IPS-11a (cell line): ENCODE data around the gene NGEF.

Experiments
- H3K4me3 ChIP-seq: one replicate; pipeline ENCODE4 v1.5.1; 2013; ENCODE audit warnings: low read depth, low read length, control low read depth

The NGEF gene

DNA sequence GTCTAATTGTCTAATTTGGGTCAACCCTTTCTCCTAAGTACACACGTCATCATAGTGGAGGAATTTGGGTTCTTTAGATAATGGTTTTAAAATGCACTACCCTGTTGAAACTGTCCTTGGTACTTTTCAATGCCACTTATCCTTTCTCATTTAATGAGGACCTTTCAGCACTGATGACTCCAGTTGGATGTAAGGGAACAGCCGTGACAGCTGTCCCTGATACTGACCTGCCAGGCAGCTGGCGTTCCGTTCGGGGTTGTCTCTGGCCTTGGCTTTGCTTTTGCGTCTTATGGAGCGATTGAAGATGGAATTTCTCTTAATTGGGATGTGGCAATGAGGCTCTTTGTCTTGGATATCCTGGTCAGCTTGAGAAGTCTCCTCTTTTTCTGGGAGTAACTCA is 38.7 kb downstream of the NGEF start:
- H3K4me3 ChIP-seq: no peak overlapping the region

DNA sequence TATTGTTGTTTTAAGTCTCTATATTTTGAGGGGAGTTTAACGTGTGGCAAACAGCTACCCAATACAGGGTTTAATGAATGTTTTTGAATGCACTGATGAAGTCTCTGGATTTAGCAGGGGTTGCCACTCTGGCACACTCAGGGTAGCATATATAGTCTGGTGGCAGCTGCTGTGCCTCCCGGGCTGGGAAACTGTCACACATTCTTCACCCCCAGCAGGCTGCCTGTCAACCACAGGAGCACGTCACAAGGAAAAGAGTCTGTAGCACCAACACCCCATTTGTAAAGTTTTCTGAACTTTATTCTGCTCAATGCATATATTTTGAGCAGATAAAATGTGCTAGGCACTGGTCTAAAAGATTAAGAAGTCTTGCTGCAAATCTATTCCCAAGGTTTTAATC is 39.3 kb downstream of the NGEF start:
- H3K4me3 ChIP-seq: no peak overlapping the region

DNA sequence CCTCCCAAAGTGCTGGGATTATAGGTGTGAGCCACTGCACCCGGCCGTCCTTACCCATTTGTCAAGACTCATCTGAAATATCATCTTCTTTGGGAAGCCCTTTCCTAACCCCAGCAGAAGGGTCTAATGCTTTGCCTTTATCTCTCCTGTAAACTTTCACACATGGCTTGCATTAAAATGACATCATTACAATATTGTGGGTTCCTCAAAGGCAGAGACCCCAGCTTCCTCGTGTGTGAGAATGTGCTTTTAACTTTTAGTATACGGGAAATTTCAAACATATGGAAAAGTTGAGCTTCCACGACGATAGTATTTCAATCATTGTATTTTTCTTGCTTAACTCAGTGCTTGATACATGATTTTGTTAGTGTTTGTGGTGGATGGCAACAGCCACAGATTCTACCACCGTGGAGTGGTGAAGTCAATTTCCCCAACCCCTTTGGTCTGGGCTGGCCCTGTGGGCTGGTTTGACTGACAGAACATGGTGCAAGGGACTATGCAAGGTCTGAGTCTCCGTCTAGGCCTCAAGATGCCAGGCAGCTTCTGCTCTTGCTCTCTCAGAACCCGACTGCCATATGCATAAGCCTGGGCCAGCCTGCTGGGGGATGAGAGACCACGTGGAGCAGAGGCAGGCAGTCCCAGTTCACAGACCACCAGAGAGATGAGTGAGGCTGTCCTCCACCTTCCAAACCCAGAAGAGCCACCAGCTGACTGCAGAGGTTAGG is 39.9 kb downstream of the NGEF start:
- H3K4me3 ChIP-seq: no peak overlapping the region

DNA sequence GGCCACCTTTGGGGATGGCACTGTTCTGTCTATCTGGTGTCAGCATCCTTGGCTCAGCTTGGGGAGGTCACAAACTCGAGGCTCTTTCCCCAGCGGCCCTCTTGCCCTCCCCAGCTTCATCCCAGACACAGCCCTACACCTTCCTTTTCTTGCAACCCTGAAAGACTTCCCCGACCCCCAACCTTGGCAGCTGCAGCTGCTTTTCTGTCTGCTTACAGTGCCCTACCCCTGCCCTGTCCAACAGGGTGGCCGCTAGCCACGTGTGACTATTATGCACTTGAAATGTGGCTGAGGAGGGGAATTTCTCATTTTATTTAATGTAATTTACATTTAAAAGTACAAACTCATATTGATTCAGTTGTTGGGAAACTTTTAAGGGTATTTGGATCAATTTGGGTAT is 41.3 kb downstream of the NGEF start:
- no peak overlapping the region for H3K4me3 ChIP-seq

DNA sequence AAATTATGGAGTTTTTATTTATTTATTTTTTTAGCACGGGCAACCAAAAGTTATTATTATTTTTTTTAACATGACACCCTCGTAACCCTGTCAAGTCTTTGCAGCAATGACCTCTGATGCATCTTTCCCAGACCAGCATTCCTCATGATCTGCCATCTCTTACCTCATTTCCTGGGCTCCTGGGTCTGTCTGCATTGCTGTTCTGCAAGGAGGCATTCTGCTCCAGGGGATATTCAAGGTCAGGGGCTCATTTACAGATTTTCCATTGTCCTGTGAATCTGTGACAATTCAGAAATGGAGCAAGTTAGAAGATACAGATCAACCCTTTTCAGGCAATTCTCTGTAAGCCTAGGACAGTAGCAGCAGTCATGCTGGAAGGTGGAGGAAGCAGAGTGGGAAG is 43.0 kb downstream of the NGEF start:
- no peak overlapping the region for H3K4me3 ChIP-seq

DNA sequence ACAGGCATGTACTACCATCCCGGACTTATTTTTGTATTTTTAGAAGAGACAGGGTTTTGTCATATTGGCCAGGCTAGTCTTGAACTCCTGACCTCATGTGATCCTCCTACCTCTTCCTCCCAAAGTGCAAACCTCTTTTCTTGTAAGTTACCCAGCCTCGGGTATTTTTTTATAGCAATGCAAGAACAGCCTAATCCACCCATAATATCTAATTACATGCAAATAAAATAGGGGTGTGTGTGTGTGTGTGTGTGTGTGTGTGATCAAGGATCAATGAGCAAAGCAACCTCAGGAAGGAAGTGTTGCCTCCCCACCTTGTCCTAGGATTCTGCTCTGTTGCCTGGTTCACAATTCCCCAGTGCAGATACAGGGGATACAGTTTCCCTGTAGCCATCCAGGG is 45.6 kb downstream of the NGEF start:
- no peak overlapping the region for H3K4me3 ChIP-seq

DNA sequence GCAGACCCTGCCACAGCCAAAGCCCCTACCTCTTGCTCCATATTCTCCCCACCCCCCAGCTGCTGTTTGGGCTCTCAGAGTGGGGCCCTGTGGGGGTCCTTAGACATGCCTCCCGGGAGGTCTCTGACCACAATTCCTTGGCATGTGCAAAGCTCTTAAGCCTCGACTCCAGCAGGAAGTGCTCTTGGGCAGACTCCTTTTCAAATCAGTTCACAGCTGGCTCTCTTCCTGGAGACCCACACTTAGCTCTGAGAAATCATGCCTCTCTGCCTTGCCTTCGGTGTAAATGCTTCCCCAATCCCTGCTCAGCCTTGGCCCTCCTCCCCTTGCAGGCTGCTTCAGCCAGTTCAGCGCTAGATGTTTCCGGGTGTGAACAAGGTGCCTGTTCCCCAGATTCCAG is 46.9 kb downstream of the NGEF start:
- no peak overlapping the region for H3K4me3 ChIP-seq

DNA sequence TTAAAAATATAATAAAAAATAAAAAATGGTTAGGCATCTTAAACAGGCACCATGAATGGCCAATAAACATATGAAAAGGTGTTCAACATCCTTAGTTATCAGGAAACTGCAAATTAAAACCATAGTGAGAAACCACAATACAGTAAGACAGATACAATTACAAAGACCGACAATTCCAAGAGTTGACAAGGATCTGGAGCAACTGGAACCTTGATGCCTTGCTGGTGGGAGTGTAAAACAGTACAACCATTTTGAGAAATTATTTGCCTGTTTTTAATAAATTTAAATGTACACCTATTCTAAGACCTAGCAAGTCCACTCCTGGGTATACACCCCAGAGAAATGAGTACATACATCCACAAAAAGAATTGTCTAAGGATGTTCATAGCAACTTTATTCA is 49.1 kb downstream of the NGEF start:
- H3K4me3 ChIP-seq: no peak overlapping the region

DNA sequence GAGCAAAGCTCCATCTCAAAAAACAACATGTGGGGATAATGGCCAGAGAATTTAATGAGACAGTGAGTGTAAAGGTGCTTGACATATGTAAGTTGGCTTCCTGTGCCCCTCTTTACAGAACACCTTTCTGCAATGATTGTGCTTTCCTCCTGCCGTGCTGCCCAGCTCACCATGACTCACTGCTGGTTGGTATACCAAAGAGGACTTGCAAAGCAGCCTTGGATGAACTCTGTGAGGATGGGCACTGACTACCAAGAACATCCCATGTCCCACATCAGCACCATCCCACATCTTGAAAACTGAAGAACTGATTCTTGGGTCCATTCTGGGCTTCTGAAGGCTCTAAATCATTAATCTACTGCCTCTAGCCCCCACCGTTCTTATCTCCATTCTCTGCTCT is 52.2 kb downstream of the NGEF start:
- no peak overlapping the region for H3K4me3 ChIP-seq

DNA sequence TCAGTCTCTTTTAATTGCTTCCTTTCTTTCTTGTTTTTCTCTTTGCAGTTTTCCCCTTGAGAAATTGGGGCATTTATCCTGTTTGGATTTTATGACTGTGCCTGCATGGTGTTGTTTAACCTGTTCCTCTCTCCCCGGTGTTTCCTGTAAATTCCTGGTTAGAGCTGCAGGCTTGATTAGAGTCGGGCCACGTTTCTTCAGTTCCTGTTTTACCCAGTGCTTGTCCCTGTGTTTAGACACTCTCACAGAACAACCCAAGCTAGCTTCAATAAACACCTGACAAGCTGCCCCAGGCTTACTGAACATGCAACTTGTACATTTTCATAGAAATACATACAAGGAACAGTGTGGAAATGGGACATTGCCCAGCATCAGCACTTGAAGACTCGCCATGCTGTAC is 53.9 kb downstream of the NGEF start:
- no peak overlapping the region for H3K4me3 ChIP-seq

DNA sequence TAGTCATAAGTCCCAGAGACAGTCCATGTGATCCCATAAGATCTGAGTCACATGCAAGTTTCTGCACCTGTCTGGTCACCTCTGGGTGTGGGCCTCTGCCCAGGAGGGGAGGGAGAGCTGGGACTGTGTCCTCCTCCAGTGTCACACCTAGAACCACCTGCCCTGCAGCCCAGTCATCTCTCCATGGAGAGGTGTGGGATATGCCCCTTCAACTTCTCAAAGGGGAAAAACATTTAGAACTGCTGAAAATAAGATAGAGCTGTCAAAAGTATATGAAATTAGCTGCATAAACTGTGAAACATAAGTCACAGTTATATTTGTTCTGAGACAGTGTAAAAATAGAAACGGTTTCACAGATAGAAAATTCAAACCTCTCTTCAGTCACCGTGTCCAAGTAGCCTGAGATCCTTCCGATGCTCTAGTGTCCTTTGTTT is 55.4 kb downstream of the NGEF start:
- H3K4me3 ChIP-seq: no peak overlapping the region

DNA sequence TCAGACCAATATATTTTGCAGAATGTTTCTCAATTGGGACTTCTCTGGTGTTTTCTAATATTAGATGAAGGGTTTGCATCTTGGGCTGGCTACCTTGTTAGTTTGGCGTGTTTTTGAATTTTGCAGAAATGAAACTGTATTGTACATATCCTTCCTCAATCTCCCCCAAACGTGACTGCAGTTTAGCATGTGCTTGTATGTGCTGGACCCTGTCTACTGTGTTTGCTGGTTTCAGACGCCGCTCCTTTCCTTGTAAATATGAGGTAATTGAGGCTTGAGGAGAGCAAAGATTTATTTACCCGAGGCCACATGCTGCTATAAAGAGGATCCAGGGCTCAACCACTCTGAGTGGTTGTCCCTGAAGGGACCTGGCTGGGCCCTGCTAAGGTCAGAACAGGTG is 57.2 kb downstream of the NGEF start:
- H3K4me3 ChIP-seq: no peak overlapping the region

DNA sequence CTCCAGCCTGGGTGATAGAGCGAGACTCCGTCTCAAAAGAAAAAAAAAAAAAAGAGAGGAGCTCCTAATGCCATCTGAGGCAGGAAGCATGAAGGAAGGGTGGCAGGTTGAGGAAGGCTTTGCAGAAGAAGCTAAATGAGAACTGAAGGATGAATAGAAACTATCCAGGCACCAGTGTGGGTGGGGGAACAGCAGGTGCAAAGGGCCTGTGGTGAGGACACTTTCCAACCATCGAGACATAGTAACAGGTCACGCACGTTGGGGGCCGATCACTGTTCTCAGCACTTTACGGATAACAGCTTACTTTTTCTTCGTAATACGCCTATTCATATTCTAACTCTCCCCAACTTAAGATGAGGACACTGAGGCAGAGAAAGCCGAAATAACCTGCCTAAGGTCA is 58.4 kb downstream of the NGEF start:
- no peak overlapping the region for H3K4me3 ChIP-seq

DNA sequence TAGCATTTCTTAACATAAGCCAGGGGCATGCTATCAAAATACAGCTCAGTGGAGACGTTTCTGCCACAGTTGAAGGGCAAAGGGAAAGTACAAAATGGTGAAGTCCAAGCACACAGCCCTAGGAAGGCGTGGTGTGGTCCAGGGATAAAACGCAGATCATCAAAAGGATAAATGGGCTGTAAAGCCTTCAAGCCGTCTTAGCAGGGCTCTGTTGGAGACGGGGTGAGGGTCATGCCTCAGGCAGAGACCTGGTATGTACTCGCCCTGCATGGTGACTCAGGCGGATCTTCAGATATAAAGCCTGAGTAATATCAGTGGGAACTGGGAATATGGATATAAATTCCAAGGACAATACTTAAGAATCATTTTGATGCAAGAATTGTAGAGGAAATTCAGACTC is 61.2 kb downstream of the NGEF start:
- no peak overlapping the region for H3K4me3 ChIP-seq

DNA sequence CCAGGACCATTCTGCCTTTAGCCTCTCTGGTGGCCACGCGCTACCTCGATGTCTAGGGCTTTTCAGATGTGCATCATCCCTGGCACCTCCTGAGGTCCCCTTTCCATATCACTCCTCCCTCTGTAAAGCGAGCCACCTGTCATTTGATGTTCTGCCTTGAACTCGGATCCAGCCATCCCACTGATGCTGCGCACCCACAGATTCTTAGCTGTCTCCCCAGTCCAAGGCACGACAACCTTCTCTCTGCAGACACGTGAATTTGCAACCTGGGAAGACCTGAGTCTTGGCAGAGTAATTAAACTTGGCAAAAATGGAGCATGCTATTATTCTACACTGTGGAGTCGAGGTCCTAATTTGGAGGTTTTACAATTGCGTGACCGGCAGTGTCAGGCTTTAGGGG is 61.9 kb downstream of the NGEF start:
- H3K4me3 ChIP-seq: no peak overlapping the region

DNA sequence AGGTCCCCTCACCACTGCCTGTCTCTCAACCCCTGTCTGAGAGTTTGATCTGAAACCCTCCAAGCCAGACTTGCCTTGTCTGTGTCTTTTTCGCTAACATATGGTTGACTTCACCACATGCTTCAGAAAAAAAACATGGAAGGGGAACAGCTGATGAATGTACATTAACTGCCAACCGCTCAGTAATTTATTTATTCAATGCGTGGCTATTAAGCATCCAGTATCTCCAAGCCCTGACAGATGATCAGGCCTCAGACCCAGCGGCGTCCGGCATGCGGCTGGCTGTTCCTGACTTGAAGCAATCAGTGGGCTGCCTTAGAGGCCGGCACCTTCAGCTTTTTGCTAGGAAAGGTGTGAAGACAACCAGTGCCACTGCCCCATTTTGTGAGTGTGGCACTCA is 62.3 kb downstream of the NGEF start:
- H3K4me3 ChIP-seq: no peak overlapping the region

DNA sequence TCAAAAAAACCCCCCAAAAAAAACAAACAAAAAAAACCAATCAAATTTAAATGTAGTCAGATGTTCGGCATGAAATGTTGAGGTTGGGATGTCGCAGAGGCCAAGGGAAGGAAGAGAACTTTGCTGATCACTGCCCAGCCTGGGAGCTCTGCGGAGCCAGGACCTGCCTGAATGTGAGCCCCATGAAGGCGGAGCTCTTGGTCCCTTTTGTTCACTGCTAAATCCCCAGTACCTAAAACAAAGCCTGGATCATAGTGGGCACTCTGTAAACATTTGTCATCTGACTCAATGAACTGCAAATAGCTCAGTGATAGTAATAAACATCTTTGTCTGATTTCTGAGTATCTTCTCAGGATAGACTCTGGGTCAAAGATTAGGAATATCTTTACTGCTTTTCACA is 64.0 kb downstream of the NGEF start:
- H3K4me3 ChIP-seq: no peak overlapping the region

DNA sequence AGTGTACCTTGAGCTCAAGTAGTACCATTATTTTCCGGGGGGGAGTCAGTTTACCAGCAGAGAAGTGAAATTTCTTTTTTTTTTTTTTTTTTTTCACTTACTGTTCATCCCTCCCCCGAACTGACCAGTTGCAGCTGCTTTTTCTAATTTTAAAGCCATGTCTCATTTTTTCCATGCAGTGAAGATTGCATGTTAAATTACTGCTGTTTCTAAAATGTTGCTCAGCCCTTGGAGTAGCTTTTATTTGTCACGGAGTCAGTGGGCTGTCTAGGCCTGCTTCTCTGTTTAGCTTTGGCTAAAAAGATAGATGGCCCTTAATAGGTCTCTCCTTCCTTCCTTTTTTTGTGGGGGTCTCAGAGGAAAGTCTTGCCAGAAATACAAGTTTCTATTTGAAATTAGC is 70.2 kb downstream of the NGEF start:
- no peak overlapping the region for H3K4me3 ChIP-seq

DNA sequence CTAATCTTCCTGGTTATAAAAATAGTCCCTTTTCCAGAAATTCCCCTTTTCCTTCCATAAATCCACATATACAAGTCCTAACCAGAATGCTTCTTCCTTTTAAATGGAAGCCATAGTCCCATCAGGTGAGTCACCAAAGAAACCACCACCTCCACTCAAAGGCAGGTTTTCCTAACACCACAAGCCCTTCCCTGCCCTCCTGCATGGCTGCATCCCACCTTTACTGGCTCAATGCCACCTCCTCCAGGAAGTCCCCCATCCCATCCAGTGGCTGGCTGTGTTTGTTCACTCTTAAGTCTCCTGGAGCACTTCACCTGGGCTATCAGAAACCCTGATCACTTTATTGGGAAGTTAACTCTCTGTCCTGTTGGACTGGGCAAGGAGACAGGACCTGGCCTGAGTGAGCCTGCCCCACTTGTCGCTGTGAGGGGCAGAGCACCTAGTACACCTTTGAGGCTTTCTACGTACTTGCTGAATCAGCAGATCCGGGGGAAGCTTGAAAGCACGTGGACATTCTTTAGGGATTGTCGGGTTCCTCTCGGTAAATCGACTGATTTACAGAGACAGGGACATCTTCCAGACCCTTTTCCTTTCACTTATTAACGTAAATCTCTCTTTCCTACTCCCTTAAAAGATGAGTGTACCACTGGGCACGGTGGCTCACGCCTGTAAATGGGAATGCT is 71.0 kb downstream of the NGEF start:
- no peak overlapping the region for H3K4me3 ChIP-seq

DNA sequence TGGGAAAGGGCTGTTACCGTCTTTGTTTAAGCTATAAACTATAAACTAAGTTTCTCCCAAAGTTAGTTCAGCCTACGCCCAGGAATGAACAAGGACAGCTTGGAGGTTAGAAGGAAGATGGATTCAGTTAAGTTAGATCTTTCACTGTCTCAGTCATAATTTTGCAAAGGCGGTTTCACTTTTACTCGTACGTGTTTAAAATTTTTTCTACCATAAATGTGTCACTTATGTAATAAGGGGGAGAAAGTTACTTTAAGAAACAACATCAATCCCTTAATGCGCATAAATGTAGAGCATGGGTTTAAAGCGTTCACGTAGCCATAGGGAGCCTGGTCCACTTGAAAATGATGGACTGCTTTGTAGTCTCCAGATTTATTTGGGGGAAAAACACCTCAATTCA is 71.7 kb downstream of the NGEF start:
- no peak overlapping the region for H3K4me3 ChIP-seq

DNA sequence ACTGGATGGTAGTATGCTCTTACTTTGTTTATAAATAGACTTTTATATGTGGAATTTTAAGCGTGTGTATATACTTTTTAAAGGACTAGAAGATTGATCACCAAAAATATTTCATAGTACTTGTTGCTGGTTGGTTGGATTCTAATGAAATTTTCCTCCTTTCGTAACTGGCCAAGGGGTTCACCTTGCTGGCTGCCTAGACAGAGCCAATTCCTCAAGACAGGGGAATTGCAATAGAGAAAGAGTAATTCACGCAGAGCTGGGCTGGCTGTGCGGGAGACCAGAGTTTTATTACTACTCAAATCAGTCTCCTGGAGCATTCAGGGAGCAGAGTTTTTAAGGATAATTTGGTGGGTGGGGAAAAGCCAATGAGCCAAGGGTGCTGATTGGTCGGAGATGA is 72.3 kb downstream of the NGEF start:
- H3K4me3 ChIP-seq: no peak overlapping the region

DNA sequence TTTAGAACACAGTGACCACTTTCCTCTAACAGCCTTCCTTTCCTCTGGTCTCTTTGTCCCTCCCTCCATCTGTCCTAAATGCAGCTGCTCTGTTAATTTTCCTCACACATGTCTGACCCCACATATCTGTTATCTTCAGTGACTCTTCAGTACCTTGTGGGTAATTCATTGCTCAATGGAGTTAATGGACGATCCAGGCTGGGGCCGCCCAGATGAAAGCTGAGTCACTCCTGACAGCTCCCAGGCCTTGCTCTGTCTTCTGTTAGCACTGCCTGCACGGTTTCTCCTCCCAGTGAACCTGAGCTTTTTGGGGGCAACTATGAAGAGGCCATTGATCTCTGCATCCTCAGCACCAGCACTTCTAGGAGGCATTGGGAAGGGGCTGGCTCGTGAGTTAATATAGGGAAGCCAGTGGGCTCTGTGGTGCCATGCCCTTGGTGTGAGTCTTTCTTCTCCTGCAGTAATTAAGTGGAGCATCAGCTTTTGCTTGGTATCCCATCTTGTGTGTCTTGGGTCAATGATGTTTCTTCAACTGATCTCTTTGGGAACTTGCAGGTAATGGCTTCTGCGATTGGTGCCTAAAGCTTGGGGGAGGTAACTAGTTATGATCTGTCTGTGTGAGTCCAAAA is 75.7 kb downstream of the NGEF start:
- H3K4me3 ChIP-seq: no peak overlapping the region
